Stomach (tissue), 9 donors: ENCODE data around the gene ZC3H6. TPM values are rescaled to one million over a fixed set of nuclear protein-coding genes. Genes with fewer than 3 reads are reported as not detected.
A peak's percentile ranks its signal among the peaks of the same experiment; 100 is the strongest.
"Not testable (repeated sequence)": the region's sequence is repeated elsewhere in the genome, so short reads cannot be mapped to it uniquely, and the experiment has no call there.

Experiments
- DNase-seq, 2 donors: peaks; one replicate each; pipeline versions ENCODE4 v3.0.0 to v3.0.0-alpha.2; 2013 to 2019
- H3K27ac ChIP-seq, 5 donors: fragments of 200-600 bp in 4 of 5; sonication (generic) in 4 of 5; one replicate each; pipeline ENCODE4 v1.5.1; 2013 to 2019; ENCODE audit warnings: mild to moderate bottlenecking in 1 of 5, moderate library complexity in 1 of 5
- H3K27me3 ChIP-seq, 3 donors: fragments of 200-600 bp; sonication (generic); one replicate each; pipeline ENCODE4 v1.5.1; 2017 to 2019; ENCODE audit warnings: mixed run types in 1 of 3
- H3K36me3 ChIP-seq, 4 donors: fragments of 200-600 bp; sonication (generic); 1 replicate in 3 of 4; 2 replicates in 1 of 4; pipeline ENCODE4 v1.5.1; 2016 to 2019
- H3K4me1 ChIP-seq, 4 donors: fragments of 200-600 bp; sonication (generic); one replicate each; pipeline ENCODE4 v1.5.1; 2016 to 2019
- H3K4me3 ChIP-seq, 4 donors: fragments of 200-600 bp; sonication (generic) in 3 of 4; one replicate each; pipeline ENCODE4 v1.5.1; 2016 to 2019; ENCODE audit warnings: mild to moderate bottlenecking in 1 of 4
- H3K9me3 ChIP-seq, 4 donors: fragments of 200-600 bp; sonication (generic); one replicate each; pipeline ENCODE4 v1.5.1; 2016 to 2019
- EP300 ChIP-seq: sonication (generic); formaldehyde crosslinking; IDR thresholded peaks from one replicate; pipeline ENCODE4 v1.6.1; 2017; ENCODE audit warnings: antibody characterized with exemption
- POLR2A ChIP-seq, 4 donors: fragments of 450-650 bp; IDR thresholded peaks; one replicate each; pipeline ENCODE4 v1.6.1; 2016; ENCODE audit warnings: antibody characterized with exemption in 4 of 4, control low read depth in 2 of 4, mild to moderate bottlenecking in 1 of 4, moderate library complexity in 1 of 4
- POLR2AphosphoS5 ChIP-seq, 3 donors: sonication (generic); formaldehyde crosslinking; IDR thresholded peaks; one replicate each; pipeline ENCODE4 v1.6.1; 2016; ENCODE audit warnings: antibody characterized with exemption in 3 of 3
- WGBS, 5 donors: extraction: QIAGEN DNeasy Blood & Tissue Kit in 3 of 5; methylation state at CpG; one replicate each; pipeline versions ENCODE4 v1.1.5 to v1.1.7; 2013 to 2018; 5-methylcytosine and 5-hydroxymethylcytosine counted together
- intact Hi-C: fragments of 100-400 bp; cut with DNase I; formaldehyde crosslinking; loops from one replicate; pipeline ENCODE4 v1.15.1; 2023; ENCODE audit warnings: low total_unique reads
- polyA plus RNA-seq, 3 donors: library from polyadenylated mRNA; stranded (reverse); fragments of 200-250 nt; gene quantifications; one replicate each; pipeline ENCODE4 v1.2.3, GENCODE V29; 2013
- total RNA-seq, 5 donors: library from RNA; depleted of rRNA; stranded (reverse); fragments of >200 nt; gene quantifications; one replicate each; pipeline versions ENCODE4 v1.1.0 to v1.2.3, GENCODE V29; 2014 to 2016
- TF ChIP-seq, protein P1 (sequence below), 7 experiments: fragments of 450-650 bp in 4 of 7; fragments of 200-600 bp in 3 of 7; sonication (generic) in 3 of 7; IDR thresholded peaks; one replicate each; pipeline ENCODE4 v1.5.1; 2016 to 2019; ENCODE audit warnings: antibody characterized with exemption in 7 of 7, control low read depth in 2 of 7, mild to moderate bottlenecking in 1 of 7
- donor health status: healthy with polysubstance abuse.
- donor health status: Bipolar disorder and iron deficiency.
- donor health status: healthy.

ZC3H6 gene
- total and polyA plus RNA-seq, 8 donors: 0.61 to 15.6 (median 2.9) TPM

DNA sequence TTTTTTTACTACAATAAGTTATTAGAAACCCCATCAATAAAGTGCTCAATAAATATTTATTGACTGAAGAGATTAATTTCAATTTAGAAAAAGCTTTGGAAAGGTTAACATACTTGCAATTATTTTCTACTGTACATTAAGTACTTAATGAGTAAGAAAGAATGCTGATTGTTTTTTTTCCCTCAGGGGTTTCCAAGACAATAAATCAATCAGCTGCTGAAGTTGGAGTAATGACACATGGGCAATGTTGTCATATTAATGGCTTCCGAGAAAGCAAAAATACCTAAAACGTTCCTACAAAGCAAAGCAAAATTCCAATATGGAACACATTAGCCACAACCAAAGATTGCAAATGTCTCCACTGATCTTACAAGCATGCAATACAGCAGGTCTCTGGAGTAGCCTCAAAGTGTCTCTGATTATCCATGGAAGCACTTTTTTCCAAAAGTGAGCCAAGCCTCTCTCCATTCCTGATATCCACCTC, 66.7 kb downstream of the ZC3H6 start:
- TF ChIP-seq, protein P1, sequence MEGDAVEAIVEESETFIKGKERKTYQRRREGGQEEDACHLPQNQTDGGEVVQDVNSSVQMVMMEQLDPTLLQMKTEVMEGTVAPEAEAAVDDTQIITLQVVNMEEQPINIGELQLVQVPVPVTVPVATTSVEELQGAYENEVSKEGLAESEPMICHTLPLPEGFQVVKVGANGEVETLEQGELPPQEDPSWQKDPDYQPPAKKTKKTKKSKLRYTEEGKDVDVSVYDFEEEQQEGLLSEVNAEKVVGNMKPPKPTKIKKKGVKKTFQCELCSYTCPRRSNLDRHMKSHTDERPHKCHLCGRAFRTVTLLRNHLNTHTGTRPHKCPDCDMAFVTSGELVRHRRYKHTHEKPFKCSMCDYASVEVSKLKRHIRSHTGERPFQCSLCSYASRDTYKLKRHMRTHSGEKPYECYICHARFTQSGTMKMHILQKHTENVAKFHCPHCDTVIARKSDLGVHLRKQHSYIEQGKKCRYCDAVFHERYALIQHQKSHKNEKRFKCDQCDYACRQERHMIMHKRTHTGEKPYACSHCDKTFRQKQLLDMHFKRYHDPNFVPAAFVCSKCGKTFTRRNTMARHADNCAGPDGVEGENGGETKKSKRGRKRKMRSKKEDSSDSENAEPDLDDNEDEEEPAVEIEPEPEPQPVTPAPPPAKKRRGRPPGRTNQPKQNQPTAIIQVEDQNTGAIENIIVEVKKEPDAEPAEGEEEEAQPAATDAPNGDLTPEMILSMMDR (IDR thresholded peaks at IDR 0.05): no peak
- TF ChIP-seq EP300 (no peak), POLR2AphosphoS5 (IDR thresholded peaks at IDR 0.05) (no peak), POLR2A (IDR thresholded peaks at IDR 0.05) (no peak)
- 78 to 90% (median 84%) methylated on average over 2 of the region's 2 CpGs for WGBS, 5 donors
- no peak for DNase-seq
- peaks cover 0 to 3% (median 0%) of the 10 kb centered on the region in 4 donors for H3K4me1 ChIP-seq
- H3K27me3 ChIP-seq: no peaks in the 10 kb centered on the region
- no peaks in the 10 kb centered on the region for H3K9me3 ChIP-seq
- intact Hi-C loops: no loop called here
- no peak overlapping the region for H3K4me3 ChIP-seq
- H3K36me3 ChIP-seq: no peaks in the 10 kb centered on the region
- no peak overlapping the region for H3K27ac ChIP-seq

DNA sequence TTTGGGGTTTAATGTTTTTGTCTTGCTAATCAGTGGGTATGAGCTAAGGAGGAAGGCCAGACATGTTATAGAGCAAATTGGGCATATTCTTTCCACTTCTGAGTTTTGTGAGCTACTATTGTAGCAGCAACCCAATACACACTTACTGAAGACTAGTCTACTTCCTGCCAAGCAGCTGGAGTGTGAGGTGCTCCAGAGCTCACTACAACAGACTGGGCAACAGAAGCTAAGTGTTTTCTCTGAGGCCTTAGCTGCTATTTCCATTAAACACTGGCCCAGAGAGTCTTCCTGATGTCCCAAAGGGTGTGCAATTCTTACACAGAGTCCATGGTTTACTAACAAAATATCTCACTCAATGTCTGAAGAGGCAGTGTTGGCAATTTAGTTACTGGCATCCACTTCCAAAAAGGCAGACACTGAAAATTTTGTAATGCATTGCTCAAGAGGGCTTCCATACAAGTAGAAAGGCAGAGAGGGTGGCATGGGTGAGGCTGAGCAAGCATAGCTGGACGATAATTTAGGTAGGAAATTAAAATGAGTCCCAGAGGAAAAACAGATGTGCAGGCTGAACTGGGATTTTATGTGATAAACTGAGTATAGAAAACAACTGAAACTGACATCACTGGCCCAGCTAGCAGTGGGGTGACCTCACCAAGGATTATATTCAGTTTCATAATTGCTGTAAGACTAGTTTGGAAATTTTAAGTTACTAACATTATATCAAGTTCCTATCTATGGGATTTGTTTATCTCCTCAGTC, 68.6 kb downstream of the ZC3H6 start:
- no peak overlapping the region for H3K4me3 ChIP-seq
- H3K27ac ChIP-seq: no peak overlapping the region
- peaks cover 0 to 3% (median 0%) of the 10 kb centered on the region in 4 donors for H3K4me1 ChIP-seq
- DNase-seq: peak in 1 of 2 donors; percentile 17
- H3K9me3 ChIP-seq: no peaks in the 10 kb centered on the region
- no peaks in the 10 kb centered on the region for H3K36me3 ChIP-seq
- TF ChIP-seq EP300 (no peak), POLR2AphosphoS5 (IDR thresholded peaks at IDR 0.05) (no peak), POLR2A (IDR thresholded peaks at IDR 0.05) (no peak)
- TF ChIP-seq, protein P1 (IDR thresholded peaks at IDR 0.05): no peak
- WGBS, 5 donors: 52 to 78% (median 56%) methylated on average over 1 of the region's 1 CpG
- H3K27me3 ChIP-seq: no peaks in the 10 kb centered on the region
- intact Hi-C loops: loop anchor here (2.0 kb wide), 1 partner anchor 25 kb away; no protein-coding TSS in a partner anchor

DNA sequence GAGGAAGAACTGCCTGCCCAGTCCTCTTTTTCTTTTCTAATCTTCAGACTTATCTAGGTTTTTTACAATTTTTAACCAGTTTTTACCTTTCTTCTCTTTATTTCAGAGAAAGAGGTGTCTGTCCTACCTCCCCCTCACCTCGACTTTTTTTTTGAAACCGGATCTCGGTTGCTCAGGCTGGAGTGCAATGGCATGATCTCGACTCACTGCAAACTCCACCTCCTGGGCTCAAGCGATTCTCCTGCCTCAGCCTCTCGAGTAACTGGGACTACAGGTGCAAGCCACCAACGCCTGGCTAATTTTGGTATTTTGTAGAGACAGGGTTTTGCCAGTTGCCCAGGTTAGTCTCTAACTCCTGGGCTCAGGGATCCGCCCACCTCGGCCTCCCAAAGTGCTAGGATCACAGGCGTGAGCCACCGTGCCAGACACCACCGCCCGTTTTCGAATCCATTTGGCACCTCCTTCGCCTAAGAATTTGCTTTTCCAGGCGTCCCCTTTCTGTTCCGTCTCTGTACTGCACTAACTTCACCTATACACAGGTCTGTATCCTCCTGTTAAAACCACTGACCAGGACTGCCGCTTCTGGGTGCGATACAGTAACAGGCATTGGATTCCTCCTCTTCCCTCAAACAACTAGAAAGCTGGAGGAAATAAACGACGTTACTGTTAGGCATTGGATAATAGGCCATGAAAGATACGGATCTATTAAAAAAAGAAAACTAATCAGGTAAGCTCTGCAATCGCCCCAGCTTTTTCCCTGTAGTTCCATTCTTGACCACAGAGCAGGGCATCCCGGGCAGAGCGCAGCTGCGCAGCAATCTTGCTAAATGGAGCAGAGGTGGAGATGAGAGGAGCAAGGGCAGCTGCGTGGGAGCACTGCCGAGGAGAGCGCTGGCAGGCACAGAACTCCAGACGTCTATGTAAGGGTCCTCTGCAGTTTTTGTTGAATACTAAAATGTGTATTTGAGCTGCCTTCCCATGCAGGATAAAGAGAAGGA, 69.9 kb downstream of the ZC3H6 start:
- intact Hi-C loops: loop anchor here (2.0 kb wide), 1 partner anchor 27 kb away; no protein-coding TSS in a partner anchor
- TF ChIP-seq POLR2A (IDR thresholded peaks at IDR 0.05): no peak
- TF ChIP-seq, protein P1 (IDR thresholded peaks at IDR 0.05): no peak
- no peak for TF ChIP-seq EP300
- no peak for TF ChIP-seq POLR2AphosphoS5 (IDR thresholded peaks at IDR 0.05)
- 88 to 93% (median 90%) methylated on average over 30 of the region's 30 CpGs for WGBS, 5 donors
- Histone ChIP-seq H3K36me3 (no peaks in the 10 kb centered on the region), H3K9me3 (no peaks in the 10 kb centered on the region), H3K4me1 (peaks cover 0 to 1% (median 0%) of the 10 kb centered on the region in 4 donors), H3K27ac (no peak overlapping the region), H3K4me3 (no peak overlapping the region), H3K27me3 (no peaks in the 10 kb centered on the region)
- no peak for DNase-seq

DNA sequence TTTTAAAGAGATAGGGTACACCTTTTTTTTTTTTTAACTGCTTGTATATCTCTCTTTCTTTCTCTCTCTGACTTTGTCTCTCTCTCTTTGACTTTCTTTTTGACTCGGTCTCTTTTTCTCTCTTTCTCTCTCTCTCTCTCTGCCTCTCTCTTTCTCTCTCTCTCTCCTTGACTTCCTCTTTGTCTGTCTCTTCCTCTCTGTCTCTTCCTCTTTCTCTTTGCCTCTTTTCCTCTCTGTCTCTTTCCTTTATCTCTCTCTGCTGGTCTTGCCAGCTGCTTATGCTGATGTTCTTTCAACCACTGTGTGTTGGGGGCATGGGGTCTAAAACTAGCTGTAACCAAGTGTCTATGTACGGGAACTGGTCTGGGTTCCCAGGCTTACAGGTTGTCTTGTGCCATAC, 76.9 kb downstream of the ZC3H6 start:
- WGBS, 5 donors: 83 to 93% (median 86%) methylated on average over 2 of the region's 2 CpGs
- H3K27me3 ChIP-seq, intact Hi-C loops: not testable (repeated sequence)

DNA sequence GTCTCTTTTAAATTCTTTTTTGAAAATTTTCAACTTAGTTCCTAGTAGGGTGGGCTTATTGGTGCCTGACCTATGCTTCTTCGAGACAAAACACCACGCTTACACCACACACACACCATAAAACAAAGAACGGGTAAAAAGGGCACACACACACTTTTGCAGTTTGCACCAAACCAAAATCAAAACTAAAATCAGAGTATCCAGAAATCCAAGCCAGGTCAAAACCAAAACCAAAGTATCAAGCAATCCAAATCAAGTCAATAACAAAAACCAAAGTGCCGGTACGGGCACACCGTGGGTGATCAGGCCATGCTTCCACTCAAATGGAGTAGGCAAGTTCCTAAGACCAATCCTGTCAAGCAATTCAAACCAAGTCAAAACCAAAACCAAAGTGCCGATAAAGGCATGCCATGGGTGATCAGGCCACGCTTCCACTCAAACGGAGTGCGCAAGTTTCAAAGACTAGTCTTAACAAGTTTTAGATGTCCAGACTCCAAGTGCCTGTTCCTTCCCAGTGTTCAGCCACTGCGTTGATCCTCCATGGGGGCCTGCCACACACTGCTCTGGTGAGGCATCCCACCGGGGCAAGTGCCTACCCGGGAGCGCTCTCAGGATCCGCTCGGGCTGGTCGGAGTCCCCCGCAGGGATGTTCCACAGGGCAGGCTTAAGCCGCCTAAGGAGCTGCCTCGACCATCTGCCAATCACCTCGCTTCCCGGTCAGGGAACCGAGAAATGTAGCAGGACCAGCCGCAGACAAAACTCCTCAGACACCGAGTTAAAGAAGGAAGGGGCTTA, 77.6 kb downstream of the ZC3H6 start:
- 90 to 98% (median 93%) methylated on average over 8 to 16 of the region's 25 CpGs for WGBS, 5 donors
- H3K4me1 ChIP-seq, H3K27me3 ChIP-seq, H3K4me3 ChIP-seq, H3K36me3 ChIP-seq, DNase-seq, H3K9me3 ChIP-seq, intact Hi-C loops, H3K27ac ChIP-seq: not testable (repeated sequence)

More for the DNA sequence above, 76.9 kb downstream of the ZC3H6 start:
- DNase-seq, H3K36me3 ChIP-seq, H3K4me1 ChIP-seq, H3K27ac ChIP-seq, H3K4me3 ChIP-seq, H3K9me3 ChIP-seq: not testable (repeated sequence)

DNA sequence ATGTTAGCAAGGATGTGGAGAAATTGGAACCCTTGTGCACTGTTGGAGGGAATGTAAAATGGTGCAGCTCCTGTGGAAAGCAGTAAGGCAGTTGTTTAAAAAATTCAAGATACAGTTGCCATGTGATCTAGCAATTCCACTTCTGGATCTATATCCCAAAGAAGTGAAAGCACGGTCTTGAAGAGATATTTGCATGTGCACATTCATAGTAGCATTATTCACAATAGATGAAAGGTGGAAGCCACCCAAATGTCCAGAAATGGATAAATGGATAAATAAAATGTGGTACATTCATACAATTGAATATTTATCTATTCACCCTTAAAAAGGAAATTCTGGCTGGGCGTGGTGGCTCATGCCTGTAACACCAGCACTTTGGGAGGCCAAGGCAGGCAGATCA, 78.9 kb downstream of the ZC3H6 start:
- 87 to 97% (median 88%) methylated on average over 2 of the region's 2 CpGs for WGBS, 5 donors
- H3K4me1 ChIP-seq, DNase-seq, H3K36me3 ChIP-seq, H3K27ac ChIP-seq, H3K27me3 ChIP-seq, H3K4me3 ChIP-seq, intact Hi-C loops: not testable (repeated sequence)
- H3K9me3 ChIP-seq: peaks cover 0 to 11% (median 8%) of the 10 kb centered on the region in 4 donors

DNA sequence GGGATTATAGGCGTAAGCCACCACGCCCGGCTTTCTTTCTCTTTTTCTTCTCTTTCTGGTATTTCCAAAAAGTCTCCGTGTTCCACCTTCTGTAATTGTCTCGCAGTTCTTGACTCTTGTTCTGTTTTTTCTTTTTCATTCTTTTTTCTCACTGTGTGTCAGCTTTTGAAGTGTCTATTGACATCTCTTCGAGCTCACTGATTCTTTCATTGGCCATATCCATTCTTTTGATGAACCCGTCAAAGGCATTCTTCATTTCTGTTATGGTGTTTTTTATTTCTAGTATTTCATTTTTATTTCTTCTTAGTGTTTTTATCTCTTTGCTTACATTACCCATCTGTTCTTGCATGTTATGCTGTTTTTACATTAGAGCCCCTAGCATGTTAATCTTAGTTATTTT, 84.7 kb downstream of the ZC3H6 start:
- WGBS, 5 donors: 95 to 98% (median 97%) methylated on average over 7 of the region's 7 CpGs
- peaks cover 0 to 17% (median 8%) of the 10 kb centered on the region in 4 donors for H3K9me3 ChIP-seq
- H3K27ac ChIP-seq, H3K4me3 ChIP-seq, intact Hi-C loops, DNase-seq, H3K27me3 ChIP-seq, H3K36me3 ChIP-seq, H3K4me1 ChIP-seq: not testable (repeated sequence)
